GM18508 (cell line): ENCODE data around the gene NREP.

Experiments used
- ATAC-seq: cut with Tn5 transposase; IDR thresholded peaks from one replicate; pipeline ENCODE4 v1.9.1; 2021; ENCODE audit warnings: moderate number of reproducible peaks; ENCODE audit not compliant: insufficient read depth, unreplicated experiment

Gene NREP

DNA sequence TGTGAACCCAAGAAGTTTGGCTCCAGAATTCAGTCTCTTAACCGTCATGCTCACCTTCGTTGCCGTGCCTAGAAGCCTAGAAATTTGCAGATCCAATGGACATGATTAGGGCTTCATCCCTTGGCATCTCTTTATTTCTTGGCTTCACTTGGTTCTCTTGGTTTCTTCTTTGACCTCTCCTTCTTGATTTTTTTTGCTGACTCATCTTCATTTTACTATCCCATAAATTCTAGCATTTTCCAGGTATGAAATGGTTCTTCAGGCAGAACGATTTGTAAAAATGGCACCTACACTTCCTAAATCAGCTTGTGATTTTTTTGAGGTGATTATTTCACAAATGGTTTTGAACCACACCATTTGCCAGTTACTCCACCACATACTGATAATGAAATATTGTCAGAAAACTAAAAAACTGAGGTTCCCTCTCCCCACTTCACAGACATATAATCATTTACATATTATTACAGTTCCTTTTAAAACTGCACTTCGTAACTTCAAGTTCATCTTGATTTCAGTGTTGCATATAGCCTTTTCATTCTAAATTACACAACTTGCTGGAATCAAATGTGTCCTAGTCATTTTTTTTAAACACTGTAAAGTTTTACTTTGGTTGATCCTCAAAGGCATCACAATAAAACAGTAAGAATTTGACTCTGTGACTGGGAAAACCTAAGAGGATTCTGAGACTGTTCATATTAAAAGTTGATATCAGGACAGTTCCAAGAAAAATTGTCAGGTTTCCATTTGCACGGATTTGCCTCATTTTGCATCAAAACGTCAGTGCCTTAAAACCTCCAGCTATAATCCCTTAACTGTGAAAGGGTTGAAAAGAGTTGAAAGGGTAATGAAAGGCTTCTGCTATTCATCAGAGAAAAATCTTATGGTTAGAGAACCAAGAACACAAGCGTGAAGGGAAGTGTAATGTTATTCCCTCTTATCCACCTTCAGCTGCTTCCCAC, 8.9 kb upstream of the NREP start:
- no peak for ATAC-seq

DNA sequence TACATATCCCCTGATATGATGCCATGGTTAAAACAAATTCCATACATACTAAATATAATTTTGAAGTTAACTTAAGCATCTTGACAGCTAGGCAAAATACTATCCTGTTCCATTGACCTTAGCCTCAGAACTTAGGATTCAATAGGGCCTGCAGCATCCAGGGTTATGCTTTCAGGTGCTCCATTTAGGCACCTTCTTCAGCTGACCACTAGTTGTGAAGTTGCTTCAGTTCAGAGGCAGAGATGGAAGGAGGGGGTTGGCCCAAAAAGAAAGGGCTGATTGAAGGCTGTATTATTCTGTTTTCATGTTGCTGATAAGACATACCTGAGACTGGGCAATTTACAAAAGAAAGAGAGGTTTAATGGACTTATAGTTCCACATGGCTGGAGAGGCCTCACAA, 7.0 kb upstream of the NREP start:
- no peak for ATAC-seq

GRCh38 chr5:111762895-111763294, 5.9 kb upstream of the NREP start:
- ATAC-seq, result no peak

- ATAC-seq, result no peak
These were observed 1.3 kb upstream of the NREP start for GRCh38 chr5:111758284-111758628.

DNA sequence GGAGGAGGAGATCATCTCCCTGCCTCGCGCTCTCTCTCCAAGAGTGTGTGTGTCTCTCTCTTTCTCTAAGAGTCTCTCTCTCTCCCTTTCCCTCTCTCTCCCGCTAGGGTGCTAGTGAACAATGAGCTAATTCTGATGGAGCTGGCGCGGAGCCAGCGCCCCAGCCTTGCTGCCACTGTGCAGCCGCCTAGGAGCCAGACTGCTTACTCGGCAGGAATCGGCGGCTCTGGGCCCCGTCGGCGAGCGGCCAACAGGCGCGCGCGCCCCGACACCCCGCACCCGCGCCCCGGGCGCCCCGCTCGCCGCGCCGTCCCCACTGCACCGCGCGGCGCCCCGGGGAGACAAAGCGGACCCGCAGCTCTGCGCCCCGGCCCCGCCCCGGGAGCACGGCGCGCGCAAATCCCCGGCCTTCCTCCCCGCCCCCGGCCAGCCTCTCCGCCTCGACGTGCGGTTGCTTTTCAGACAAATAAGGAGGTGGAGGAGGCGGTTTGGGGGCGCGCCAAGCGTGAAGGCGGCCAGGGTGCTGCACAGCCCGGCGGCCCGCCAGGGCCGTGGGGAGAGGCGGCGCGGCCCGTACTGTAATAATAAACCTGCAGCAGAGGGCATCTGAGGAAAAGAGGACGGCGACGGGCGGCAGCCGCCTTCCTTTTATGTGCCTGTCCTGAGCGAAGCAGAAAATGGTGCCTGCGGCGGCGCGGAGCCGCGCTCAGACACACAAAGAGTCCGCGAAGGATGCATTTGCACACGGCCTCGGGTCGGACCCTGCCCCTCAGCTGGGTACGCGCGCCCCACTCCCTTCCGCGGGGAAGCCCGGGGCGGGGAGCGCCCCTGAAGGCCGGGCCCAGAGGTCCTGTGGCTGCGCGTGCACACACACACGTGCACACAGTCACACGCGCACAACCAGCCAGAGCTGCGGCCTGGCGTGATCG, 625 bp upstream of the NREP start:
- ATAC-seq, result peak; percentile 60

DNA sequence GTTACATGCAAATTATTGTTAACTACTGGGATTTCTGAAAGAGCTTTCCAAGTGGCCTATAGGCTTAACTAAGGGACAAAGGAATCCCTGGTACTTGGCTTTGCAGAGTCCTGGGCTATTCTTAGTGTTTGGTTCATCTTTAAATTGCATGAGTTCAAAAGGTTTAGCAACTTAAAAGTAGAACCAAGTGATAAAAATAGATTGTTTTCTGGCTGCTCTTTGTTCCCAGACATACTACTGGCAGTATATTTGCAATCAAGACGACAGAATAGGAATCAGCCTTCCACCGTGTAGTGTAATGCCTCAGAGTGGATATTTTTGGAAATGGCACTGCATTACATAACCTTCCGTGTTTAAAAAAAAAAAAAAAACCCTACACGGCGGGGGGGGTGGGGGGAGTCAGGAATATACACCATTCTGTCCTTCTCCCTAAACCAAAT, 1.0 kb downstream of the NREP start:
- ATAC-seq, result no peak

DNA sequence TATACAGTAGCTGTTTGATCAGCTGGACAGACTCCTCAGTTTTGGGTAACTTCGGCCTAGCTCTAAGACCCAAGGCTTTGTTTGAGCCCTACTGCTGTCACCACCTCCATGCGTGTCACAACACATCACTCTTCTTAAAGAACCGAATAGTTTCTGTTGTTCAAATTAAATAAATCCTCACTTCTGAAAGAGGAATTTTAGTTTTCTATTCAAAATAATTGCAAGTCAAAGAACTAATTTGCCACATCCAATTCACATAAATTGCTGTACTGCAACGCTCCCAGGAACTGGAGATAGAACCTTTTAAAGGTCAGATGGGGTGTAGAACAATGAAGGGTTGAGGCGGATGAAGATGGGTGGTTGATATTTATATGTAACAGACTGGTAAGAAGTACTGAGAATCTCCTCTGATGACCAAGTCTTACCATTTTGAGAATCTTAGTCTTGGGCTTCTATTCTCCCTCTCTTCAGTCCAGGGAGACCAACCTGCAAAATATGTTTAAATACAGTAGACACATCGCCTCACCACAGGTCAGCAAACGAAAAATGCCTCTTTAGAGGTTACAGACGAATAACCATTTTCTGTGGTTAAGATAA, 1.6 kb downstream of the NREP start:
- no peak for ATAC-seq

GRCh38 chr5:111753884-111754589, 3.0 kb downstream of the NREP start:
- no peak for ATAC-seq

DNA sequence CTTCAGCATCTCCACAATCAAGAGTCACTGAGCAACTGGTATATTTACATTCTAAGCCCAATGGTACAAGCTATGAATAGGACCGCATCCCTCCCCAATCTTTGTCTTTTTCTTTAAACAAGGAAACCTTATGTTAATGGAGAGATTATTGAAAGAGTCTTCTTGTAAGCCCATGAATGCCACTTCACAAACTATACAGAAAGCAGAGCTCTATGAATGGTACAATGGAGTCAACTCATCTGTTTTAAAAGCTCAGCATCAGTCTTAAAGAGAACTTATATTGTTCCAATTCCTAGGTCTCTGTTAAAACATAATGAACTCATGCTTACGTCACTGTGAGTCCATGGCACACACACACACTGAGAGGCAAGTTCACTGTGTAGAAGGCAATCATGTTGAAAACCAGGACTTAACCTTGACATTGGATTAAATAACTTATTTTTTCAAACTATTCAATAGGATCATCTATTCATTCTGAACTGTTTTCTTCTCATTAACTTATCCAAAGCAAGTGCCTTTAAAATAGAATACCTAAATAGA, 4.5 kb downstream of the NREP start:
- no peak for ATAC-seq

DNA sequence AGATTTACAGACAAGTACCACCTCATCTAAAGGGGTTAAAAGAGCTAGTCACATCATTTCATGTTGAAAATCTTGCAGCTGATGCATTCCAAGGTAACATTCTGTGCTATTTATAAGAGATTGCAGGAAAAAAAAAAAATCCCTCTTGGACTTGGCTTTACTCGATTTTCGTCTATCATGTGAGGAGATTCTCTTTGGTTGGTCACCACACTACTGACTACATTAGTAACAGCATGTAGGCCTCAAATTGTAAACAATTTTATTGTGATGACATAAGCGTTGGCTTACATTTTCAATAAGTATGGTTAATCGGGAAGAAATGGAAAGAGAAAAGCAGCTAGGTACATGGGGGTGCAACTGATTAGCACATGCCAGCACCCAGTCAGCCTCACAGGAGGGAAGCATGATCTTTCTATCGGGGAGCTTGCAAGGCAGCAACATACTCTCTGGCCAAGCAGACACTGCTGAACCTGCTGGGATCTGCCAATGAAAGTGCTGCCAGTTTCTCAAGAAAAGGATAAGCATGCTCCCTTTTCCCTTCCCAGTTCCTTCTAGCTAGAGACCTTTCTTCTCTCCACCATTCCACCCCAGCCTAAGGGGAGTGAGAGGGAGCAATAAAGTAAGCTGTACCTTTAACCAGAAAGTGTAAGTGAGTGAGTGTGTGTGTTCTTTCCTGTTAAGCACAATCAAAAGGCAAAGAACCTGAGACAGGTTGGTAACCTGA, 7.5 kb downstream of the NREP start:
- no peak for ATAC-seq

DNA sequence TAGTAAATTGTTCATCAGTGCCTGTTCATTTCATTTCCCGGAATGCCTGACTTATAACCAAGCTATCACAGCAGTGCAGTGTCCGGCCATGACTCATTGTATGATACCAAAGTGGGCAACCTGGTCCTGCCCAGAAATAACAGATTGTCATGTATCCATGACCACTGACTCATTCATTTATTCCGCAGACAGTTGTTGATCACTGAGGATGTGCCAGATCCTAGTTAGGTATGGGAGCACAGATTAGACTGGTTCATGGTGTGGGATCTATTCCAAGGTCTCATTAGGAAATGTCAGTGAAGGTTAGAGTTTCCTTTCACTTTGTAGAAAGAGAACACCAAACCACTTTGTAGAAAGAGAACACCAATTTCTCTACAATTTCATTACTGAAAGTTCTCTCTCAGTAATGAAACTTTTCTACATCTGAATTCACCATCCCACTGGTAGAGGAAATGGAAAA, 8.7 kb downstream of the NREP start:
- no peak for ATAC-seq

DNA sequence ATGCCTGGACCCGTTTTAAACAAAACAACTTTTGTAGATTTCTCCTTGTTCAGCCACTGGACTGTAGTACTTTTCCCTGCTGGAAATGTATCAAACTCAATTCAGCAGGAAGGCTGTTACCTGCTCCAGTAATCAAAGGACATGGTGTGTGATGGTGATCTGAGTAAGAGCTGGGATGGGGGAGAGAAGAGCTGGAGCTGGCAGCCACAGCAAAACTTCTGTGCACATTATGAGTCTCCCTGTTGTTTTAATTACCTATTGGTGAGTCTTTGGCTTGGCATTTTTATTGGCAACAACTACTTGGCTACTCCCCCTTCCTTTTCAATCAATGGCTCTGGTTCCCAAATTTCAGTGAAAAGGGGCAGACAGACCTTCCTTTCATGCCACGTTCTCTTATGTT, 9.7 kb downstream of the NREP start:
- no peak for ATAC-seq

- no peak for ATAC-seq
These were observed 10.2 kb downstream of the NREP start for GRCh38 chr5:111746791-111747190.

DNA sequence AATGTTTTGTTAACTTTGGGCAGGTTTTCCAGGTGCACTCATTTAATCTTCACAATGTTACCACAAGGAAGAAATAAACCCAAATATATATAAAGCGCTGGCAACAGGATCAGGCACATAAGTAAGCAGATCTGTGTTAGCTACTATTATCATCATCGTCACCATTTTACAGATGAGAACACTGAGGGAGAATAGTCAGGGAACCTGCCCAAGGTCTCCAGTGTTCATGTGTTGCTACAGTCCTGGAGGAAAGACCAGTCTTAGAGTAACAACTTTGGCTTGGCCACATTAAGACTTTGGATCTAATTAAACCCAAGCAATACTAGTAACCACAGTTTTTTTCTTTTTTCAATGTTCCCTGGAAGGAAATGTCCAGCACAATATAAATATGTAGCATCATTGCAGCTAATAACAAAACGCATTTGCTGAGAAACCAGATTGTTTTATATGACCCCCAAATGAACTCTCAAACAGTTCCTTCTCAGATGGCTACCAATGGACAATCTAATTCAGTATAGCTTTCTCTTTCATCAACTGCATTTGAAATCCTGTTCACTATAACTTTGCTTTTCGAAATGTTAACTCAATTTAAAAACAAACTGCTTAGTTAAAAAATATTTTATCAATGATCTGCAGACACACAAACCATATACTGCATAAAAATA, 11.8 kb downstream of the NREP start:
- ATAC-seq, result no peak

DNA sequence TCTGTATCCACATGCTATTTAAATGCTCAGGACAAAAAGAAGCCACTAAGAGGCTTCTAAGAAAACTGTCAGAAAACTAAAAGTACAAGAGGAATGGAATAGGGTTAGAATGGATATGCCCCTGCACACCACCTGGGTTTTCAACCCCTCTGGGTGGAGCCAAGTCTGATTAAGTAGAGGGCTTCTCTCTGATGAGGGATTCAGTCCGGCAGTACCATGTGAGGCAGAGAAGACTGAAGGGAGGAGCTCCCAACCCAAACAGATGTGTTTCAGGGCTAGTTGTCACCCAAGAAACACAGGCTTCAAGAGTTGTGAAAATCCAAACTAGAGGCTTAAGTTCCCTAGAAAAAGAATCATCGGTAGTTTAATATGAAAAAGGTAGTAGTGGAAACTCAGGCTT, 12.5 kb downstream of the NREP start:
- ATAC-seq, result no peak

DNA sequence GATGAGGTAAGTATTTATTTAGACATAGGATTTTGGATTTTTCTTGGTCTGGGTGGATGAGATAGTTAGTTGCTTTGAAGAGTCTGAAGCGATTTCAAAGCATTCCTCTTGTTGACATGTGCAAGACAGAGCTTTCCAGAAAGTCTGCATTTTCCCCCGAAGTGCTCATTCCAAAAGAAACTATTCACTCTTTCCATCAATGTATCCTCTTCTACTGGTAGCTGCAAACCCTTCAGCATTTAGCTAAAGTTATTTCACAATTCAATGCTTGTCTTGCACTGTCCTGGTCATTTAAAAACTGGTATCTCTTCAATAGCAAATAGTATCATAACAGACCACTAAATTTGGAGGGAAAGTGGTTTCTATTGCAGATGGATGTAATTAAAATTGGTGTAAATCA, 13.0 kb downstream of the NREP start:
- no peak for ATAC-seq

GRCh38 chr5:111743512-111743911, 13.5 kb downstream of the NREP start:
- no peak for ATAC-seq

DNA sequence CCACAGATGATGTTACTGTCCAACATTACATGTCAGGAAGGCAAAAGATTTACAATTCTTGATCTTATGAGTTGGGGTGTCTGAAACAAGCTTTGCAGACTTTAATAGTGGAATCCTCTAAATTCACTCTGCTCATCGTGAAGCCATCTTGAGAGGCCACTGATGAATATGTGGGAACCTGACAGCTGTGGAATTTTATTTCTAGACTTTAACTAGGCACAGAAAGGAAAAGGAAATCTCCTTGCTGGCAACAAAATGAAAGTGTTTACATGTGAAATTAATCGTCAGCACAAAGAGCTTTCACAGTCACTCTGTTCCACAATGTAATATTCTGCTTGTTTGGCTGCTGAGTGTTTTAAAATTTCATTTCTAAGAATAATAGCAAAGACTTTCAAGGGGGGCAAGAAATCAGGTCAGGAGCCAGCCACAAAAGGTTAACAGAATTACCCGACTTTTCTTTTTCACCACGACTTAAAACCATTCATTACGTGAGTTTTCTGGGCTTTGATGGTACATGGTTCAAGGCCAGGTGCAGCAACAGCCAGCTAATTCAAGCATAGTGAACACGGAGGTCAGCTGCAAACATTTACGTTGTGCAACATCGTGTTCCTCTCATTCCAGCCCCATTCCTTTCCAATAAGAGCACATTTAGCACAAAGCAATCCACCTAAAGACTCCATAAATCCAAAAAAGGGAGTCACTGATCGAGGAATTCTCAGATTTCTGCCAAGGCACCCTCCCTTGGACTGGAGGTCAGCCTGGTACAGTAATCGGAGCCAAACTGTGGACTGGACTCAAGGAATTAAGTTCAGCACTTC, 14.6 kb downstream of the NREP start:
- no peak for ATAC-seq
